22Rv1 (cell line): ENCODE measurements around the gene TUT7.

ENCODE experiments used
- H3K27ac ChIP-seq: fragments of 450-650 bp; 2 replicates; pipeline ENCODE4 v1.5.1; 2017
- ZFX ChIP-seq: fragments of 450-650 bp; IDR thresholded peaks from 2 replicates; pipeline ENCODE4 v1.6.1; 2017; ENCODE audit warnings: antibody characterized with exemption, borderline replicate concordance
- TF ChIP-seq, protein P1 (sequence below): fragments of 450-650 bp; IDR thresholded peaks from 2 replicates; pipeline ENCODE4 v1.5.1; 2017; ENCODE audit warnings: mild to moderate bottlenecking

TUT7 gene

DNA sequence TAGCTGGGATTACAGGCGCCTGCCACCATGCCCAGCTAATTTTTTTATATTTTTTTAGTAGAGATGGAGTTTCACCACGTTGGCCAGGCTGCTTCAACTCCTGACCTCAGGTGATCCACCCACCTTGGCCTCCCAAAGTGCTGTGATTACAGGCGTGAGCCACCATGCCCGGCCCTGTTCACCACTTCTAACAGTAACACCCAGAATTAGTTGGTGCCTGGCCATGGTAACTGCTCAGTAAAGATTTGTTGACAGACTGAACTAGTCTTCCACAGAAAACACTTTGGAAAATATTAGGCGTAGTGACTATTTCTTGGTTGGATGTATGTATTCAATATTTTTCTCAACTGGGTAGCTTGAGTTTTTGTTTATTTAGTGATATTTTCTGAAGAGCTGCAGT, 24.0 kb downstream of the TUT7 start:
- no peak overlapping the region for H3K27ac ChIP-seq
- TF ChIP-seq, protein P1, sequence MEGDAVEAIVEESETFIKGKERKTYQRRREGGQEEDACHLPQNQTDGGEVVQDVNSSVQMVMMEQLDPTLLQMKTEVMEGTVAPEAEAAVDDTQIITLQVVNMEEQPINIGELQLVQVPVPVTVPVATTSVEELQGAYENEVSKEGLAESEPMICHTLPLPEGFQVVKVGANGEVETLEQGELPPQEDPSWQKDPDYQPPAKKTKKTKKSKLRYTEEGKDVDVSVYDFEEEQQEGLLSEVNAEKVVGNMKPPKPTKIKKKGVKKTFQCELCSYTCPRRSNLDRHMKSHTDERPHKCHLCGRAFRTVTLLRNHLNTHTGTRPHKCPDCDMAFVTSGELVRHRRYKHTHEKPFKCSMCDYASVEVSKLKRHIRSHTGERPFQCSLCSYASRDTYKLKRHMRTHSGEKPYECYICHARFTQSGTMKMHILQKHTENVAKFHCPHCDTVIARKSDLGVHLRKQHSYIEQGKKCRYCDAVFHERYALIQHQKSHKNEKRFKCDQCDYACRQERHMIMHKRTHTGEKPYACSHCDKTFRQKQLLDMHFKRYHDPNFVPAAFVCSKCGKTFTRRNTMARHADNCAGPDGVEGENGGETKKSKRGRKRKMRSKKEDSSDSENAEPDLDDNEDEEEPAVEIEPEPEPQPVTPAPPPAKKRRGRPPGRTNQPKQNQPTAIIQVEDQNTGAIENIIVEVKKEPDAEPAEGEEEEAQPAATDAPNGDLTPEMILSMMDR: no peak
- TF ChIP-seq ZFX: no peak

DNA sequence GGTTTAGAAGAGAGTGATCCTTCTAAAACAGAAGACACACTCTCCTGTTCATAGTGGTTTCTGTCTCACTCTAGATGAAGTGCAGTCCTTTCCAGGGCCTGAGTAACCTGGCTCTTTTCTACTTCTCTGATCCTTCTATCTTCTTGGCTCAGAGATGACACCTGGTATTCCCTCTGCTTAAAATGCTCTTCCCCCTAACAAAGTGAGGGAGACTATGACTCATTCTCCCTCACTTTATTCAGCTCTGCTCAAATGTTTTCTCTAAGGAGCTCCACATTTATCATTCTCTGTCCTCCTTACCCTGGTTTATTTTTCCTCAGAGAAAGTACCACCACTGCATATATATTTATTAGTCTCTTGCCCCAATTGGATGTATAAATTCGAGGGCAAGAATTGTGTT, 24.6 kb downstream of the TUT7 start:
- no peak overlapping the region for H3K27ac ChIP-seq
- TF ChIP-seq ZFX: no peak
- TF ChIP-seq, protein P1: no peak

DNA sequence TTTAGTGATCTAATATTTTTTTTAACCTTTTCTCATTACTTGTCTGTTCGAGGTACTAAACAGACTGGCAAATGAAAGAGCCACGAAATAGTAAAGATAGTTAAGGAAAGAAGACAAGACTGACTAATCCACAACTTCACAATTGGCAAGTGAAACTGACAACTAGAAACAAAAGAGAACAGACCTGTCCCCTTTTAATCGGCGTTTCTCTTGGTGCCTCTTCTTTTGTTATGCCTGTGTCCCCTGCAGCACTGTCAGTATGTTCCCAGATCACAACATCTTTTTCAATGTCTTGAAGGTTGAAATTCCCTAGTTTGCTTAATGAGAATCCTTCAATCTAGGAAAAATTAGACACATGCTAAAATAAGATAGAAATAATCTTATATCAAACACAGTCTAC, 26.1 kb downstream of the TUT7 start:
- H3K27ac ChIP-seq: no peak overlapping the region
- TF ChIP-seq, protein P1: no peak
- TF ChIP-seq ZFX: no peak

DNA sequence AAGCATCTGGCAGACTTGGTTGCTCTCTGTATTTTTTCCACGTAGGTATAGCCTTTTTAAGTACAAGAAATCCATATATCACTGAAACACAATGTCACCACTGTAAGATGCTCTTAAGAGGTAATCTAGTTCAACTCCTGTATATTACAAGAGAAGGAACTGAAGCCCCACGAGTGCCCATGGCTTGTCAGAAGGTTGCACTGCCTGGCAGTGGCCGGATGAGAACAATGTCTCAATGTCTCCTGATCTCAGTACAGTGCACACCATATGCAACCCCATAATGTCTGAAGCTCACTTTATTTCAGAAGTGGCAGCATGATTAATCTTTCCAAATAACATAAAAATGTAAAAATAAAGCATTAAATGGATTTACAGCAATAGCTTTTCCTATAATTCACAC, 27.7 kb downstream of the TUT7 start:
- TF ChIP-seq, protein P1: no peak
- no peak for TF ChIP-seq ZFX
- no peak overlapping the region for H3K27ac ChIP-seq

DNA sequence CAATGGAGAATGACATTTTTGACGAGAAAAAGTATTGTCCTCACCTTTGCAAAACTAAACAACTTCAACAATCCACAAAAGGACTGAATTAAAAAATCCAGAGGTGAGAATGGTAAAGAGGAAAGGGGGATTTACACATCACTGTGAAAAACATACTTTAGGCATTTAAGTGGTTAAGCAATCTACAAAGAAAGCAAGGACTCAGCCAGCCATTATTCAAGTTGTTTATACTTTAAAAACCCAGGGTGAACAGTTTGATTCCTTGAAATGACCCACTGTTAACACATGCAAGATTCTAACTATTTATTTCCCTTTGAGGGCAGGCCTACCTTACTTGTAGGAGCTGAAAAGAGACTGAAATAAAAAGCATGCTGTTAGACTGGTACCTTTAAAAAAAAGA, 29.3 kb downstream of the TUT7 start:
- H3K27ac ChIP-seq: no peak overlapping the region
- TF ChIP-seq, protein P1: no peak
- no peak for TF ChIP-seq ZFX

DNA sequence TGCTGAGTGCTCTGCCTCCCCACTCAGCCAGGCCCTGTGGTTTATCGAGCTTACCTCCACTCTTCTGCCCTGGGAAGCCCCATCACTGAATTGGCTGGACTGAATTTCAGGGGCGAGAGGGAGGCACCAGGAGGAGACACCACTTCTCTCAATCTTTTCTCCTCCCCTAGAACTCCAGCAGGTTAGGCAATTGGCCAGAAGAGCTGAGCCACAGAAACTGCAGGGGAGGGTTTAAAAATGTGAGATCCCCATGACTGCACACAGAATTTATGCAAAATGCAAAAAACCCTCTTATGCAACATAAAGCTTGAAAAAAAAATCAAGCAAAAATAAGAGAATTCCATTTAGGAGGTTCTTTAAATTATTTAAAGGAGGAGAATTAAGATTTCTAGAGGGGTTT, 29.9 kb downstream of the TUT7 start:
- H3K27ac ChIP-seq: no peak overlapping the region
- TF ChIP-seq ZFX: no peak
- TF ChIP-seq, protein P1: no peak

DNA sequence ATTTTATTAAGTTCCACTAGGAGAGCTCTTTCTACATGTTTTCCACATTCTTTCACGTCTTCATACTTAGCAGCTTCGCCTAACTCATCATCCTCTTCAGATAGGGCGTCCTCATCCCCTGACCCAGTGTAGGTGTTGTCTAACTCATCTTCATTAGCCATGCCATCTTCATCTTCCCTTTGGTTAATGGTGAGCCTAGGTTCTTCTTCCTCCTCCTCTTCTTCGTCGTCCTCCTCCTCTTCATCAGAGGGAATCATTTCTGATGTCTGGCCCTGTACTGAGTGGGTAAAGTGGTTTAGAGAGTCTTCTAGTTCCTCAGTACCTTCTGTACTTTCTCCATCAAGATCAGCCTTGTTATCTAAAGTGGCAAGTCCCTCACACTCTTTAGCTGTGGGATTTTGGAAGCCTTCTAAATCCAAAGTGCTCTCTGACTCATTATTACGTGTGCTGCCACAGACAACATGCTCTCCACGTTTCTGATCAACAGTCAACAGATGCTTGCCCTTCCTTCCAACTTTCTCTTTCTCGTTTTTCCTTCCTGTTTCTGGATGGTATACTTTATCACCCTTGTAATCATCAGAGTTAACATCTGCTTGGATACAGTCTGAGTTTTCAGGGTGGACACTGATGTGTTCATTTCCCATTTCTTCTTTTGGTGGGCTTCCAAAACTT, 31.1 kb downstream of the TUT7 start:
- TF ChIP-seq, protein P1: no peak
- no peak for TF ChIP-seq ZFX

More for the DNA sequence above, 31.1 kb downstream of the TUT7 start:
- no peak overlapping the region for H3K27ac ChIP-seq
